Activated CD4-positive, CD25-positive, alpha-beta regulatory T cell treated with anti-CD3 and anti-CD28 coated beads, Interleukin-2, amount 50 U/mL, for 16 hours (primary cell): Measurements from ENCODE around the gene BABAM2.
A peak's percentile ranks its signal among the peaks of the same experiment; 100 is the strongest.
"Not testable (repeated sequence)": the region's sequence is repeated elsewhere in the genome, so short reads cannot be mapped to it uniquely, and the experiment has no call there.

Source experiments
- DNase-seq: peaks from one replicate; pipeline ENCODE4 v3.0.0-alpha.2; 2020; ENCODE audit warnings: low read depth, low spot score

The BABAM2 gene

GRCh38 chr2:27890146-27890923, at the start of gene BABAM2, which contains the start of gene RBKS:
Gene BABAM2, plus strand, starts transcription at chr2:27890729. Its CDS starts 3,828 bp downstream, at chr2:27894557.
Gene RBKS, minus strand, starts transcription at chr2:27890387. Its CDS starts 42 bp downstream, at chr2:27890345.
- DNase-seq, result peak; percentile 74

- DNase-seq, result no peak
These were observed 47.6 kb upstream of the BABAM2 start for GRCh38 chr2:27842894-27843293.

DNA sequence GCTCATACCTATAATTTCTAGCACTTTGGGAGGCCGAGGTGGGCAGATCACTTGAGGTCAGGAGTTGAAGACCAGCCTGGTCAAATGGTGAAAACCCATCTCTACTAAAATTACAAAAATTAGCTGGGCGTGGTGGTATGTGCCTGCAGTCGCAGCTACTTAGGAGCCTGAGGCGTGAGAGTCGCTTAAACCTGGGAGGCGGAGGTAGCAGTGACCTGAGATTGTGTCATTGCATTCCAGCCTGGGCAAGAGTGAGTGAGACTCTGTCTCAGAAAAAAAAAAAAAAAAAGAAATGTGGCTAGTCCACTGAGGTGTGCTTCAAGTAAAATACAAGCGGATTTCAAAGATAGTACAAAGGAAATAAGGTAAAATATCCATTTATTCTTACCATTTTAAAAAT, 46.5 kb upstream of the BABAM2 start:
- DNase-seq, result no peak

DNA sequence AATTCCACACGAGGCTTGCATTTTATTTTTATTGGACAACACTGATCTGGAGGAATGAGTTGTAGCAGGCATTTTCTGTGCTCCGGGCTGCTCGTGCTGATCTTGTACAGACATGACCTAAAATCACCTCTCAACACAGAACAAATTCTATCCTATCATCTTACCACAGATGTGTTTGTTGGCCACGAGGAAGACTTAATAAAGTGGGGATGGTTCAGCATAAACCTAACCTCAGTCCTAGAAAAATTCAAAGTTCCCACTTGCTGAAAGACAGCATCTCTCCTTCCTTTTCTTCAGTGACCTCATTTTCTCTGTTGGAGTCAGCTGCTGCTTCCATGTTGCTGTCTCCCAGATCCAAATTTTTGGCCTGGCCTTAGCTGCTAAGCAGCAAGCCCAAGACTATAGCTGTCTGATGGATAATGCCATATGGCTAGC, 45.7 kb upstream of the BABAM2 start:
- DNase-seq, result no peak

DNA sequence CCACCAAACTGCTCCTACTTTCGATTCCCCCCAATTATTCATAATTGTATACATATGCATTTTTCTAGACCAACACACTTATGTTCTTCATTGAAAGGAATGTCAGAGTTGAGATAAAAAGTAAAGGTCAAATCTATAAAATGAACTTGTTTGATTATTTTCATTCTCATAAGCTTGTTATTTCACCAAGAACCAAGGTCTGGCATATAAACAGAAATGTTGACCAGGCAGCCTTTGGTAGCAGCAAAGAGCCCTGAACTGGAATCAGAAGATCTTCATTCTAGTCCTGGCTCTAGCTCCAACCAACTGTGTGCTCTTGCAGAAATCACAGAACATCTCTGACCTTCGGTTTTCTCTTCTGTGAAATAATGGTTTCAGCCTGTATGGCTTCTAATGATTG, 43.2 kb upstream of the BABAM2 start:
- no peak for DNase-seq

- no peak for DNase-seq
These were observed 40.8 kb upstream of the BABAM2 start for GRCh38 chr2:27849558-27850205.

DNA sequence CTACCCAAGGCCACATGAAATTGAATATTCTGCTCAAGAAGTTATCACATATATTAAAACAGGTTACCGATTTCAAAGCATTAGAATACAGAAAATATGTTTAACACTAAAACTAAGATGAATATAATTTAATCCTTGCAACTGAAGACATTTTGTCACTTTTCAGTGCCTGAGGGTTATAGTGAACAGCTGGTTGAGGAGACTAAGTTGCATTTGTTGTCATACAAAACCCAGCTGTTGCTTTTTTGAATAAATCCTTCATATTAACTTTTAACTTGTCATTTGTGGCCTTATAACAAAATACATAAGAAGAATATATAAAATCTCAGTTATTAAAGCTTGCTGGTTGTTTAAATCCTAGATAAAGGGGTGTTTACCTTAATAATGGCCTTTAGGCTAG, 37.8 kb upstream of the BABAM2 start:
- no peak for DNase-seq

DNA sequence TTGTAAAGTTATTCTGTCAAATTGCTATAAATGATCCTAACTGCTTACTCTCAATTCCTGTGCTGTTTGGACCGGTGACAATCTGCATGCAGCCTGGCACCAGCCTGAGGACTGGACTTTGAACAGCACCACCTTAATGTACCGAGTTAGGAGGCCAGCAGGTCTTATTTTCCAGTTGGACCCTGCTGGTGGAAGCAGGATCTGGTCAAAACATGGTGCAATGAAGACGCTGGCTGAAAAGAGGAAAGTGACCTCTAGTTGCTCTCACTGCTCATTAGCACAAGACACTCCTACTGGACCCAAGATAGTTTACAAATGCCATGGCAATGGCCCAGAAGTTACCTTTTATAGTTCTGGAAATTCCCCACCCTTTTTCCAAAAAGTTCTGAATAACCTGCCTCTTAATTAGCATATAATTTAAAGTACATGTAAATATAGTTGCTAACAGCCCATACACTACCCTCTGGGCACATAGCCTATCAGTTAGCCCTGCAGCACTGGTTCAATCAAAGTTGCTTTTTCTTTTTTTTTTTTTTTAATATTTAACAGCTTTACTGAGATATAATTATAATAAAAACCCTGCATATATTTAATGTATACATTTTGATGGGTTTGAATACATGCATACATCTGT, 36.2 kb upstream of the BABAM2 start:
- no peak for DNase-seq

GRCh38 chr2:27855476-27855875, 35.1 kb upstream of the BABAM2 start:
- DNase-seq, result no peak

DNA sequence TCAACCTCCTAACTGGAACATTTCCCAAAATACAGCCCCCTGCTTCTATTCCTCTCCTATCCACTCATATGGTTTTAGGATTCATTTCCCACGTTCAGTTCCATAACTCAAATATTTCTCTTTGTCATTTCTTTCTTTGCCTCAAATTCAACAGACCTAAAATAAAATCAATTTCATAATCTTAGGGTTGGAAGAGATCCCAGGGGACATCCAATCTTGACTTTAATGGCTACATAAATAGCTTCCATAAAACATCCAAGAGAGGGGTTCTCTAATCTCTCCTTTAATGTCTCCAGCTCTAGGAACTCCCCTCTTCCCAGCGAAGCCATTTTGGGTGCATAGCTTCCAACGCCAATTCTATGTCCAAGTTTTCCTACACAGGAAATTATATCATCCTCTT, 34.1 kb upstream of the BABAM2 start:
- DNase-seq, result no peak

GRCh38 chr2:27856956-27857355, 33.6 kb upstream of the BABAM2 start:
- DNase-seq, result no peak

GRCh38 chr2:27857417-27858172, 32.9 kb upstream of the BABAM2 start:
- DNase-seq, result no peak

DNA sequence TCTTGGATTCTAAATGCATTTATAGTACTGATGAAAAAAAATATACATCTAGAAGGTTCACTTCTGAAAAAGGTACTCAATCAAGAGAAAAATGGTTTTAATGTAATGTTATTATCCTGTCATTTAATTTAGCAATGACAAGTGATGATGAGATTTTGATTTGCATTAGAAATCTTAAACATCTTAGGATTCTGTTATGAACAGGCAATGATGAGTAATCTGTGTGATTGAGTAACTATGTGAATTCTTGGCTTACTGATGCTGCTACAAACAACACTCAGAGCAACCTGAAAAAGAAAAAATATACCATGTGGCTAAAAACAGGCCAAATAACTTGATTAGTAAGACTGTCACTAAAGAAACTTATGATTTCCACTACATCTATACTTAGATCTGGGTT, 30.4 kb upstream of the BABAM2 start:
- DNase-seq, result no peak

DNA sequence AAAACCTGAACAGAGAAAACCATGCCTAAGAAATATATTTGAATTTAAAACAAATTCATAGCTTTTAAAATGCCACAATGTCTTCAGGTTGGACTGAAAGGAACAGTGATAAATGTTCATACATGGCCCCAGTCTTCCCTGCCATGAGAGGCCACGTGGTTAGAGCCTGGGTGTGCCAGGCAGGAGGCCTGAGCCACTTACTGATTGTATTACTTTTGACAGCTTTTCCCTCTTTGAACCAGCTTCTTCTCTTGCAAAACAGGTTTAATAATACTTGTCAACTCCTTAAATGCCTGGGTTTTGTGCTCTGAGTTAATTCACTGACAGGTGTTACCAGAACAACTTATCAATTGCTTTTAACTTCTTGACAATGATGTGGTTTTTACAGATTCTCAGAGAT, 27.4 kb upstream of the BABAM2 start:
- DNase-seq, result no peak

- DNase-seq, result not testable (repeated sequence)
These were observed 26.6 kb upstream of the BABAM2 start for GRCh38 chr2:27863955-27864354.

DNA sequence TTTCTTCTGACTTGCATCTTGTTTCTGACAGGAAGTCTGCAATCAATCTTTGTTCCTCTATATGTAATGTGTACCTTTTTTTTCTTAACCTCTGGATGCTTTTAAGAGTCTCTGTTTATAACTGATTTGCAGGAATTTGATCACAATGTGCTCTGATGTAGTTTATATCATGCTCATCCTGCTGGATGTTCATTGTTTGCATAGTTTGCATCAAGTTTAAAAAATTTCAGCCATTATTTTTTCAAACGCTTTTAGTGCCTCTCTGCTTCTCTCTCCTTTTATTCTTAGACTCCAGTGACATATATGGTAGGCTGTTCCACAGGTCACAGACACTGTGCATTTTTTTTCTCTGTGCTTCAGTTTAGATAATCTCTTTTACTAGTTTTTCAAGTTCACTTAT, 24.3 kb upstream of the BABAM2 start:
- no peak for DNase-seq

DNA sequence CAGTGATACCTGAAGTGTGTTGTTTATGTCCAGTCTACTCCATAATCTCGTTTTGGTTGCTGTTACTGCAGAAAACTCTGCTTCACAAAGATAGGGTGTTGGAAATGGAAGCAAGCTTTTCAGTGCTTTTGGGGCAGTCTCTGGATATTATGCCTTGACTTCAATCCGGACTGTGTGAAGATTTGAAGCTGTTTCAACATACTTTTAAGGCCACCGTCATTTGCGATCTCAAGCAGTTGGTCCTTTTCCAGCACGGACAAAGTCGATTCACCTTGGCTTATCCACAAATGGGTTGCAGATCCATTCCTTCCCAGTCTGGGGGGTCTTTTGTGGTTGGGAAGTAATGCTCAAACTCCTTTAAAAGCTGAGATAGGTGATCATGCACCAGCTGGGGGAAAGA, 20.8 kb upstream of the BABAM2 start:
- DNase-seq, result no peak

DNA sequence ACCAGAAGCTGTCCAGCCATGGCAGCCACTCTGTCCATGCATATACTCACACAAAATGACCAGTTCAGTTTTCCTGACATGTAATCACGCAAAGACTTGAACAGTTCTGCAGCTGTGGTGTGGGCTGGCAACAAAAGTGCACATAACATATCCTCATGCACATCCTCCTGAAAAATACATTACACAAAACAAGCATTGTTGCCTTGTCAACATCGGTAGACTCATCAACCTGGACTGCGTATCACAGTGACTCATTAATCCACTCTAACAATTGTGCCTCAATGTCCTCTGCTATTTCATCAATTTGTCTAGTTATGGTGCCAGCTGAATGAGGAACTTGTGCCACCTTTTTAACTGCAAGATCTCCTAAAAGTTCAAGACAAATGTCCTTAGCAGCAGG, 19.8 kb upstream of the BABAM2 start:
- no peak for DNase-seq

DNA sequence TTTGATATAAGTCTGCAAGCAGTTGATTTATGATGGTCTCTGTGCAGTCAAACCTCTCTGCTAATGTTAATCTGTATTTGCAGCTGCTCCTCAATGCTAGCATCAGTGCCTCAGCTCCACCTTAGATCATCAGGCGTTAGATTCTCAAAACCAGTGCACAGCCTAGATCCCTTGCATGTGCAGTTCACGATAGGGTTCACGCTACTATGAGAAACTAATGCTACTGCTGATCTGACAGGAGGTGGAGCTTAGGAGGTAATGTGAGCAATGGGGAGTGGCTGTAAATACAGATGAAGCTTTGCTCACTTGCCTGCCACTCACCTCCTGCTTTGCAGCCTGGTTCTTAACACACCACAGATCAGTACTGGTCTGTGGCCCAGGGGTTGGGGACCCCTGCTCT, 18.7 kb upstream of the BABAM2 start:
- no peak for DNase-seq

- no peak for DNase-seq
These were observed 17.4 kb upstream of the BABAM2 start for GRCh38 chr2:27873091-27873490.

DNA sequence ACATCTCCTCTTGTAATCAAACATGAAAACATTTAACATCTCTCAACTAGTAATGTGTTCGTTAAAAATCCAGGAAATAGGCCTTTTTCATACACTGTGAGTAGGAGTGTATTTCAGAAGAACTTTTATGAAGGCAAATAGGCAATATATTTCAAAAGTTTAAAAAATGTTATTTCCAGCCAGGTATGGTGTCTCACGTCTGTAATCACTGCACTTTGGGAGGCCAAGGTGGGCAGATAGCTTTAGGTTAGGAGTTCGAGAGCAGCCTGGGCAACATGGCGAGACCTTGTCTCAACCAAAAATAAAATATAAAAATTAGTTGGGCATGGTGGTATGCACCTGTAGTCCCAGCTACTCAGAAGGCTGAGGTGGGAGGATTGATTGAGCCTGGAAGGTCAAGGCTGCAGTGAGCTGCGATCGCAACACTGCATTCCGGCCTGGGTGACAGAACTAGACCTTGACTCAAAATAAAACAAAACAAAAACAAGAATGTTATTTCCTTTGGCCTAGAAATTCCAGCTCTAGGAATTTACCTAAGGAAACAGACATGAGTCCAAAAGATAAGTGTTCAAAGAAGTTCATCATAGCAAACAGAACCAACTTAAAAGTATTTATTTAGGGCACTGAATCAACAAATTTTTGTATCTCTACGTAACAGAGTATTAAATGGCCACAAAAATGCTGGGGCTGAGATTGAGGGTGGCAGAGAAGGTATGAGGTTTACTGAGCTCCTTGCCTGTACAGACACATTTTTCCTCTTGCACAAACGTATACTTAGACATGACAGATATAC, 15.2 kb upstream of the BABAM2 start:
- DNase-seq, result no peak
